ENCODE measurements around the gene CAPZA3.
"Not testable (repeated sequence)": the region's sequence is repeated elsewhere in the genome, so short reads cannot be mapped to it uniquely, and the experiment has no call there.

- TF ChIP-seq POLR2A, POLR2AphosphoS5, CTCF (IDR thresholded peaks at IDR 0.05): not testable (repeated sequence)
These were observed 28.6 kb downstream of the CAPZA3 start for GRCh38 chr12:18766479-18766878.
